GM23338 (cell line): ENCODE data around the gene SIDT1.

ENCODE experiments used
- CREB1 ChIP-seq: fragments of 250-450 bp; sonication (Bioruptor Pico); IDR thresholded peaks from 2 replicates; pipeline ENCODE4 v1.5.0; 2020; ENCODE audit warnings: low read depth, mild to moderate bottlenecking, moderate library complexity
- CTCF ChIP-seq, 2 experiments: fragments of 200-600 bp in 1 of 2; sonication (generic) in 1 of 2; conservative IDR thresholded peaks; 2 replicates each; pipeline versions ENCODE4 v1.5.1 to v1.6.1; 2016 to 2017; ENCODE audit warnings: antibody characterized with exemption in 2 of 2, low read depth in 2 of 2, mild to moderate bottlenecking in 2 of 2, moderate library complexity in 1 of 2
- ETS1 ChIP-seq: IDR thresholded peaks from 2 replicates; pipeline ENCODE4 v1.6.1; 2016; ENCODE audit warnings: antibody characterized with exemption
- EZH2 ChIP-seq: fragments of 200-600 bp; sonication (generic); IDR thresholded peaks from one replicate; pipeline ENCODE4 v1.8.0; 2017; ENCODE audit warnings: antibody characterized with exemption, mild to moderate bottlenecking, low read depth; ENCODE audit not compliant: unreplicated experiment
- EZH2phosphoT487 ChIP-seq: fragments of 200-600 bp; sonication (generic); IDR thresholded peaks from one replicate; pipeline ENCODE4 v1.8.1; 2018; ENCODE audit warnings: antibody characterized with exemption; ENCODE audit not compliant: unreplicated experiment
- JUNB ChIP-seq: IDR thresholded peaks from one replicate; pipeline ENCODE4 v1.6.1; 2016; ENCODE audit warnings: antibody characterized with exemption; ENCODE audit not compliant: unreplicated experiment
- NANOG ChIP-seq: IDR thresholded peaks from 2 replicates; pipeline ENCODE4 v1.6.1; 2016; ENCODE audit warnings: antibody characterized with exemption, borderline replicate concordance
- POLR2AphosphoS5 ChIP-seq: IDR thresholded peaks from 2 replicates; pipeline ENCODE4 v1.6.1; 2016; ENCODE audit warnings: antibody characterized with exemption, low read depth
- REST ChIP-seq: IDR thresholded peaks from one replicate; pipeline ENCODE4 v1.6.1; 2018; ENCODE audit warnings: antibody characterized with exemption; ENCODE audit not compliant: unreplicated experiment
- STAT1 ChIP-seq: IDR thresholded peaks from one replicate; pipeline ENCODE4 v1.6.1; 2016; ENCODE audit warnings: antibody characterized with exemption; ENCODE audit not compliant: unreplicated experiment
- ZNF114 ChIP-seq: fragments of 250-450 bp; sonication (Bioruptor Pico); IDR thresholded peaks from 2 replicates; pipeline ENCODE4 v1.5.0; 2020; ENCODE audit warnings: mild to moderate bottlenecking, moderate library complexity
- ZNF331 ChIP-seq: fragments of 250-450 bp; sonication (Bioruptor Pico); IDR thresholded peaks from 2 replicates; pipeline ENCODE4 v1.5.0; 2020; ENCODE audit warnings: low read depth, mild to moderate bottlenecking, moderate library complexity
- ZNF462 ChIP-seq: fragments of 250-450 bp; sonication (Bioruptor Pico); IDR thresholded peaks from 2 replicates; pipeline ENCODE4 v1.5.0; 2020; ENCODE audit warnings: mild to moderate bottlenecking, moderate library complexity

- no peak for TF ChIP-seq CTCF (conservative IDR thresholded peaks at IDR 0.05; ENCODE audit: low read depth in 2 of 2)
- TF ChIP-seq REST = no peak
- no peak for TF ChIP-seq ZNF114
- no peak for TF ChIP-seq EZH2
- no peak for TF ChIP-seq POLR2AphosphoS5
- TF ChIP-seq CREB1 (CRISPR knock-in tag) = no peak
- no peak for TF ChIP-seq STAT1
- no peak for TF ChIP-seq ZNF331 (CRISPR knock-in tag)
- TF ChIP-seq JUNB = no peak
- TF ChIP-seq NANOG = no peak
- no peak for TF ChIP-seq EZH2phosphoT487
- TF ChIP-seq ETS1 = no peak
- TF ChIP-seq ZNF462 (CRISPR knock-in tag) = no peak
Observed at GRCh38 chr3:113507501-113508067, 24.8 kb upstream of the SIDT1 start.
